H1 (cell line): ENCODE data around the gene MRPS14. TPM values are rescaled to one million over a fixed set of nuclear protein-coding genes. Genes with fewer than 3 reads are reported as not detected.

Source experiments
- HDAC6 ChIP-seq: IDR thresholded peaks from one replicate; pipeline ENCODE4 v1.7.1; 2012; ENCODE audit warnings: low read depth, mild to moderate bottlenecking, inconsistent platforms, low read length, moderate library complexity
- JUN ChIP-seq: IDR thresholded peaks from 2 replicates; pipeline ENCODE4 v1.6.1; 2011; ENCODE audit warnings: low read depth, mild to moderate bottlenecking, improper control_type of control experiment, low read length
- PHF8 ChIP-seq: fragments of 200-600 bp; sonication (generic); conservative IDR thresholded peaks from 2 replicates; pipeline ENCODE4 v1.7.1; 2012; ENCODE audit warnings: low read depth, mild to moderate bottlenecking, inconsistent platforms, low read length, moderate library complexity
- POLR2A ChIP-seq, 2 experiments: IDR thresholded peaks; 1 replicate in 1 of 2; 2 replicates in 1 of 2; pipeline ENCODE4 v1.6.1; 2011; ENCODE audit warnings: low read depth in 2 of 2, low read length in 2 of 2, mild to moderate bottlenecking in 2 of 2; ENCODE audit errors: control extremely low read depth in 1 of 2
- RNF2 ChIP-seq: fragments of 200-900, 300-1000 bp; sonication (generic); IDR thresholded peaks from 2 replicates; pipeline ENCODE4 v1.7.1; 2016; ENCODE audit warnings: borderline replicate concordance, low read depth, mild to moderate bottlenecking, antibody characterized with exemption, low read length; ENCODE audit not compliant: poor library complexity, severe bottlenecking; ENCODE audit errors: missing control alignments
- polyA plus RNA-seq, 7 experiments: library from polyadenylated mRNA; depleted of rRNA in 3 of 7; stranded (reverse) in 5 of 7; unstranded in 2 of 7; fragments of >200 nt in 5 of 7; fragments of 200-250 nt in 2 of 7; gene quantifications; 1 replicate in 5 of 7; 2 replicates in 1 of 7; 4 replicates in 1 of 7; pipeline versions ENCODE4 v1.2.1 to v1.2.3, GENCODE V29; 2011 to 2013; ENCODE audit warnings: missing spikeins in 2 of 7, mixed read lengths in 2 of 7
- total RNA-seq: library from RNA; stranded (reverse); fragmentation: NEBNext Ultra II Directional; extraction: Animal tissue kit (Norgen Biotek cat#: 25700); gene quantifications from 2 replicates; pipeline ENCODE4 v1.2.1, GENCODE V29; 2021

Gene MRPS14
- total and polyA plus RNA-seq, 2 of the 8 experiments (the other 6 are each of a cell fraction or from before 2014, with no cell fraction given), result 27.5 to 38.7 TPM

GRCh38 chr1:174971466-174971865, 51.8 kb downstream of the MRPS14 start (continued):
- TF ChIP-seq JUN, result no peak
- TF ChIP-seq RNF2, result no peak
- no peak for TF ChIP-seq POLR2A (IDR thresholded peaks at IDR 0.05; ENCODE audit: control extremely low read depth in 1 of 2, low read depth in 2 of 2, low read length in 2 of 2)
- no peak for TF ChIP-seq HDAC6
- TF ChIP-seq PHF8, result no peak
